HEK293 (cell line): Measurements from ENCODE around the gene NOVA1.

Source experiments
- CTCF ChIA-PET: fragments of 350-600 bp; formaldehyde crosslinking; extraction: SDS; loops from one replicate; lab custom pipeline; 2021; ENCODE audit warnings: antibody characterized with exemption; lab: Yijun Ruan, JAX
- POLR2A ChIA-PET: fragments of 300-600 bp; formaldehyde crosslinking; extraction: SDS; loops from one replicate; lab custom pipeline; 2020; ENCODE audit warnings: antibody characterized with exemption, inconsistent platforms; lab: Yijun Ruan, JAX
- H3K27ac ChIP-seq: fragments of 200-500 bp; sonication (Bioruptor generic); 2 replicates; pipeline ENCODE4 v1.5.1; 2014; ENCODE audit warnings: low read depth, low read length, control low read depth, inconsistent platforms; ENCODE audit errors: extremely low read depth
- H3K36me3 ChIP-seq, 2 experiments: fragments of 200-500 bp in 1 of 2; sonication (Bioruptor generic) in 1 of 2; 1 replicate in 1 of 2; 2 replicates in 1 of 2; pipeline ENCODE4 v1.5.1; 2014 to 2017; ENCODE audit warnings: inconsistent platforms in 2 of 2, low read length in 2 of 2; ENCODE audit not compliant: control insufficient read depth in 2 of 2, insufficient read depth in 1 of 2
- H3K4me1 ChIP-seq: fragments of 200-500 bp; sonication (Bioruptor generic); 2 replicates; pipeline ENCODE4 v1.5.1; 2014; ENCODE audit warnings: mild to moderate bottlenecking, low read length, inconsistent platforms; ENCODE audit not compliant: control insufficient read depth, insufficient read depth
- H3K4me3 ChIP-seq: 2 replicates; pipeline ENCODE4 v1.5.1; 2011; ENCODE audit warnings: low read depth, mild to moderate bottlenecking, control low read depth, low read length, moderate library complexity
- H3K9me3 ChIP-seq: fragments of 200-500 bp; sonication (Bioruptor generic); 2 replicates; pipeline ENCODE4 v1.5.1; 2014; ENCODE audit warnings: low read depth, low read length, inconsistent platforms; ENCODE audit not compliant: control insufficient read depth, insufficient read depth
- BCL6B ChIP-seq: fragments of 450-650 bp; formaldehyde crosslinking; IDR thresholded peaks from 2 replicates; pipeline ENCODE4 v1.5.1; 2017; ENCODE audit warnings: missing biosample characterization, missing genetic modification characterization
- HIC1 ChIP-seq: fragments of 450-650 bp; formaldehyde crosslinking; IDR thresholded peaks from 2 replicates; pipeline ENCODE4 v1.5.1; 2016; ENCODE audit warnings: missing biosample characterization, missing genetic modification characterization
- KLF17 ChIP-seq: fragments of 450-650 bp; formaldehyde crosslinking; IDR thresholded peaks from 2 replicates; pipeline ENCODE4 v1.5.1; 2016; ENCODE audit warnings: missing biosample characterization, missing genetic modification characterization
- SALL2 ChIP-seq: fragments of 450-650 bp; formaldehyde crosslinking; IDR thresholded peaks from 2 replicates; pipeline ENCODE4 v1.5.0; 2017; ENCODE audit warnings: missing biosample characterization, mild to moderate bottlenecking, missing genetic modification characterization, borderline replicate concordance
- ZBTB17 ChIP-seq: fragments of 450-650 bp; formaldehyde crosslinking; IDR thresholded peaks from 2 replicates; pipeline ENCODE4 v1.5.1; 2016; ENCODE audit warnings: missing biosample characterization, missing genetic modification characterization
- ZBTB7A ChIP-seq: fragments of 450-650 bp; formaldehyde crosslinking; IDR thresholded peaks from 2 replicates; pipeline ENCODE4 v1.5.1; 2016; ENCODE audit warnings: low read depth, missing biosample characterization, missing genetic modification characterization
- ZFP41 ChIP-seq: fragments of 450-650 bp; formaldehyde crosslinking; IDR thresholded peaks from 2 replicates; pipeline ENCODE4 v1.5.1; 2016; ENCODE audit warnings: missing biosample characterization, missing genetic modification characterization, borderline replicate concordance
- ZNF138 ChIP-seq: fragments of 450-650 bp; formaldehyde crosslinking; IDR thresholded peaks from 2 replicates; pipeline ENCODE4 v1.5.1; 2016; ENCODE audit warnings: missing biosample characterization, missing genetic modification characterization, borderline replicate concordance
- ZNF24 ChIP-seq: fragments of 450-650 bp; formaldehyde crosslinking; IDR thresholded peaks from 2 replicates; pipeline ENCODE4 v1.5.1; 2016; ENCODE audit warnings: missing biosample characterization, missing genetic modification characterization
- ZNF335 ChIP-seq: fragments of 450-650 bp; formaldehyde crosslinking; conservative IDR thresholded peaks from 2 replicates; pipeline ENCODE4 v1.5.1; 2016; ENCODE audit warnings: missing biosample characterization, missing genetic modification characterization
- ZNF362 ChIP-seq: fragments of 450-650 bp; formaldehyde crosslinking; IDR thresholded peaks from 2 replicates; pipeline ENCODE4 v1.5.1; 2016; ENCODE audit warnings: missing biosample characterization, missing genetic modification characterization
- ZNF426 ChIP-seq: fragments of 450-650 bp; formaldehyde crosslinking; IDR thresholded peaks from 2 replicates; pipeline ENCODE4 v1.5.1; 2017; ENCODE audit warnings: missing biosample characterization, missing genetic modification characterization, mild to moderate bottlenecking, inconsistent platforms, moderate library complexity
- ZNF449 ChIP-seq: fragments of 450-650 bp; formaldehyde crosslinking; IDR thresholded peaks from 2 replicates; pipeline ENCODE4 v1.5.1; 2017; ENCODE audit warnings: missing biosample characterization, mild to moderate bottlenecking, missing genetic modification characterization, moderate library complexity
- ZNF596 ChIP-seq: fragments of 450-650 bp; IDR thresholded peaks from 2 replicates; pipeline ENCODE4 v1.5.0; 2018; ENCODE audit warnings: missing biosample characterization, mild to moderate bottlenecking, missing genetic modification characterization, moderate library complexity
- ZNF610 ChIP-seq: fragments of 450-650 bp; formaldehyde crosslinking; IDR thresholded peaks from 2 replicates; pipeline ENCODE4 v1.5.1; 2016; ENCODE audit warnings: missing biosample characterization, missing genetic modification characterization, borderline replicate concordance
- ZNF629 ChIP-seq: fragments of 450-650 bp; formaldehyde crosslinking; IDR thresholded peaks from 2 replicates; pipeline ENCODE4 v1.5.1; 2017; ENCODE audit warnings: missing biosample characterization, missing genetic modification characterization
- ZNF639 ChIP-seq: fragments of 450-650 bp; formaldehyde crosslinking; IDR thresholded peaks from 2 replicates; pipeline ENCODE4 v1.5.1; 2016; ENCODE audit warnings: missing biosample characterization, missing genetic modification characterization
- ZSCAN30 ChIP-seq: fragments of 450-650 bp; IDR thresholded peaks from 2 replicates; pipeline ENCODE4 v1.5.1; 2018; ENCODE audit warnings: missing biosample characterization, mild to moderate bottlenecking, missing genetic modification characterization, moderate library complexity

NOVA1 gene

GRCh38 chr14:26414926-26415325, 182.9 kb downstream of the NOVA1 start (continued):
- TF ChIP-seq ZBTB17 (tag by site-specific recombination) (no peak), ZNF639 (tag by site-specific recombination) (no peak), ZNF426 (no peak), ZNF24 (tag by site-specific recombination) (no peak), ZNF138 (tag by site-specific recombination) (no peak)

- no peak overlapping the region for H3K4me3 ChIP-seq
- ChIA-PET POLR2A (no interaction called here), CTCF (no interaction called here)
- TF ChIP-seq ZNF335 (tag by site-specific recombination) (no peak), ZNF596 (tag by site-specific recombination) (no peak), ZNF610 (tag by site-specific recombination) (no peak), ZNF362 (tag by site-specific recombination) (no peak), ZSCAN30 (tag by site-specific recombination) (no peak)
- H3K27ac ChIP-seq, result no peak overlapping the region
- no peaks in the 10 kb centered on the region for H3K4me1 ChIP-seq
- H3K9me3 ChIP-seq, result no peaks in the 10 kb centered on the region
- H3K36me3 ChIP-seq, result no peaks in the 10 kb centered on the region
Observed at GRCh38 chr14:26414103-26414502, 183.7 kb downstream of the NOVA1 start.

- POLR2A ChIA-PET, result no interaction called here
- TF ChIP-seq BCL6B (tag by site-specific recombination) (no peak), ZNF629 (no peak), HIC1 (tag by site-specific recombination) (no peak), ZNF449 (tag by site-specific recombination) (no peak), ZBTB17 (tag by site-specific recombination) (no peak), ZNF362 (tag by site-specific recombination) (no peak), ZFP41 (no peak), KLF17 (tag by site-specific recombination) (no peak), ZBTB7A (no peak), SALL2 (tag by site-specific recombination) (no peak), ZNF138 (tag by site-specific recombination) (no peak)
Observed at GRCh38 chr14:26412421-26412820, 185.4 kb downstream of the NOVA1 start.

More at GRCh38 chr14:26412421-26412820, 185.4 kb downstream of the NOVA1 start:
- Histone ChIP-seq H3K27ac (no peak overlapping the region), H3K4me3 (no peak overlapping the region), H3K4me1 (no peaks in the 10 kb centered on the region), H3K36me3 (no peaks in the 10 kb centered on the region), H3K9me3 (no peaks in the 10 kb centered on the region)
- CTCF ChIA-PET, result no interaction called here
